HCT116 (cell line): ENCODE measurements around the gene LARP1. TPM values are rescaled to one million over a fixed set of nuclear protein-coding genes. Genes with fewer than 3 reads are reported as not detected.

Experiments used
- ATAC-seq: fragments of 200-7000 bp; cut with Tn5 transposase; 2 replicates; pipeline ENCODE4 v1.9.1; 2020; ENCODE audit warnings: mild to moderate bottlenecking, moderate library complexity
- BruUV-seq: library from RNA; stranded (reverse); fragments of 400-500 nt; replicated peaks from 2 replicates; lab custom pipeline; 2021; lab: Mats Ljungman, UMichigan
- CTCF ChIA-PET: fragments of 300-600 bp; sonication (Branson Sonifier 250); formaldehyde crosslinking; loops from one replicate; lab custom pipeline; 2021; ENCODE audit warnings: antibody characterized with exemption; lab: Charles Lee
- POLR2A ChIA-PET: fragments of 300-600, 350-600 bp; sonication (Branson Sonifier 250); formaldehyde crosslinking; loops from one replicate; lab custom pipeline; 2021; ENCODE audit warnings: antibody characterized with exemption; lab: Charles Lee
- RAD21 ChIA-PET, 2 experiments: fragments of 300-600 bp; sonication (Branson Sonifier 250); formaldehyde crosslinking; loops; one replicate each; lab custom pipeline; 2023; ENCODE audit warnings: low total read pairs in 2 of 2; ENCODE audit not compliant: uncharacterized antibody in 2 of 2, unreplicated experiment in 2 of 2, low non-redundant PET in 1 of 2; lab: Charles Lee
- DNase-seq: peaks from one replicate; pipeline ENCODE4 v3.0.0-alpha.2; 2010; ENCODE audit warnings: low read depth, low spot score
- H2AFZ ChIP-seq: fragments of 200-600 bp; shearing (Covaris generic), sonication (generic); 2 replicates; pipeline ENCODE4 v1.6.1; 2017; ENCODE audit warnings: low read depth, mixed run types, mixed read lengths, antibody characterized with exemption, low read length; ENCODE audit not compliant: poor library complexity, severe bottlenecking
- H3K27ac ChIP-seq: 2 replicates; pipeline ENCODE4 v1.5.1; 2012; ENCODE audit warnings: low read depth, low read length
- H3K27me3 ChIP-seq: fragments of 200-600 bp; sonication (generic); 2 replicates; pipeline ENCODE4 v1.6.1; 2016; ENCODE audit warnings: mixed run types, low read length, mixed read lengths; ENCODE audit not compliant: insufficient read depth
- H3K36me3 ChIP-seq, 2 experiments: fragments of 200-500 bp in 1 of 2; fragments of 200-600 bp in 1 of 2; sonication (Bioruptor generic) in 1 of 2; sonication (generic) in 1 of 2; 2 replicates each; pipeline versions ENCODE4 v1.5.1 to v1.6.1; 2014 to 2016; ENCODE audit warnings: low read length in 2 of 2, inconsistent platforms in 1 of 2, mixed read lengths in 1 of 2, mixed run types in 1 of 2; ENCODE audit not compliant: insufficient read depth in 2 of 2, control insufficient read depth in 1 of 2
- H3K4me1 ChIP-seq, 2 experiments: fragments of 200-600 bp in 1 of 2; sonication (generic) in 1 of 2; 2 replicates each; pipeline versions ENCODE4 v1.5.1 to v1.6.1; 2012 to 2017; ENCODE audit warnings: low read length in 2 of 2, inconsistent platforms in 1 of 2, mild to moderate bottlenecking in 1 of 2, mixed read lengths in 1 of 2, mixed run types in 1 of 2, moderate library complexity in 1 of 2; ENCODE audit not compliant: insufficient read depth in 2 of 2, control insufficient read depth in 1 of 2
- H3K4me2 ChIP-seq: fragments of 200-600 bp; sonication (generic); 2 replicates; pipeline ENCODE4 v1.6.1; 2017; ENCODE audit warnings: mixed run types, low read length, mixed read lengths
- H3K4me3 ChIP-seq, 2 experiments: fragments of 200-600 bp in 1 of 2; sonication (generic) in 1 of 2; replicated peaks in 1 of 2; 2 replicates each; pipeline ENCODE4 v1.5.1; 2011 to 2016; ENCODE audit warnings: low read length in 2 of 2, control low read depth in 1 of 2, low read depth in 1 of 2, mild to moderate bottlenecking in 1 of 2, mixed read lengths in 1 of 2, mixed run types in 1 of 2
- H3K79me2 ChIP-seq: fragments of 200-600 bp; sonication (generic); 2 replicates; pipeline ENCODE4 v1.6.1; 2017; ENCODE audit warnings: mild to moderate bottlenecking, mixed run types, low read length, moderate library complexity, mixed read lengths; ENCODE audit not compliant: insufficient read depth
- H3K9ac ChIP-seq: fragments of 200-600 bp; sonication (generic); 2 replicates; pipeline ENCODE4 v1.6.1; 2016; ENCODE audit warnings: low read length, mixed read lengths
- H3K9me2 ChIP-seq: fragments of 200-600 bp; sonication (generic), shearing (Covaris generic); 2 replicates; pipeline ENCODE4 v1.6.1; 2017; ENCODE audit warnings: mixed run types, mild to moderate bottlenecking, moderate library complexity; ENCODE audit not compliant: insufficient read depth
- H3K9me3 ChIP-seq, 2 experiments: fragments of 200-500 bp in 1 of 2; fragments of 200-600 bp in 1 of 2; sonication (Bioruptor generic) in 1 of 2; sonication (generic) in 1 of 2; 2 replicates each; pipeline ENCODE4 v1.6.1; 2014 to 2017; ENCODE audit warnings: low read length in 2 of 2, mixed read lengths in 2 of 2, inconsistent platforms in 1 of 2, low read depth in 1 of 2, mild to moderate bottlenecking in 1 of 2, mixed run types in 1 of 2, moderate library complexity in 1 of 2; ENCODE audit not compliant: control insufficient read depth in 1 of 2, insufficient read depth in 1 of 2
- H4K20me1 ChIP-seq: fragments of 200-600 bp; sonication (generic), shearing (Covaris generic); 2 replicates; pipeline ENCODE4 v1.6.1; 2017; ENCODE audit warnings: mixed run types, mild to moderate bottlenecking, moderate library complexity; ENCODE audit not compliant: insufficient read depth
- CEBPB ChIP-seq: IDR thresholded peaks from 2 replicates; pipeline ENCODE4 v1.6.1; 2012; ENCODE audit warnings: low read depth
- EGR1 ChIP-seq: IDR thresholded peaks from 2 replicates; pipeline ENCODE4 v1.6.1; 2012; ENCODE audit warnings: low read depth
- ELF1 ChIP-seq: IDR thresholded peaks from 2 replicates; pipeline ENCODE4 v1.6.1; 2012; ENCODE audit warnings: low read depth, borderline replicate concordance
- EZH2phosphoT487 ChIP-seq: fragments of 200-600 bp; IDR thresholded peaks from 2 replicates; pipeline ENCODE4 v1.6.1; 2018; ENCODE audit warnings: antibody characterized with exemption, borderline replicate concordance
- JUND ChIP-seq: IDR thresholded peaks from 2 replicates; pipeline ENCODE4 v1.6.1; 2012
- POLR2A ChIP-seq: IDR thresholded peaks from 2 replicates; pipeline ENCODE4 v1.7.0; 2011; ENCODE audit warnings: borderline replicate concordance; ENCODE audit not compliant: insufficient read depth, insufficient read length; ENCODE audit errors: extremely low read depth
- POLR2AphosphoS5 ChIP-seq: IDR thresholded peaks from 2 replicates; pipeline ENCODE4 v1.6.1; 2011; ENCODE audit warnings: mild to moderate bottlenecking, low read depth, low read length, moderate library complexity
- SIN3A ChIP-seq: IDR thresholded peaks from 2 replicates; pipeline ENCODE4 v1.6.1; 2012; ENCODE audit warnings: low read depth
- SRF ChIP-seq: IDR thresholded peaks from 2 replicates; pipeline ENCODE4 v1.6.1; 2012; ENCODE audit warnings: low read depth
- ZNF274 ChIP-seq: fragments of 200-500 bp; sonication (Bioruptor generic); IDR thresholded peaks from 2 replicates; pipeline ENCODE4 v1.6.1; 2014; ENCODE audit warnings: mild to moderate bottlenecking, low read depth, low read length, inconsistent platforms
- intact Hi-C: fragments of 100-400 bp; cut with micrococcal nuclease; formaldehyde crosslinking; loops from 2 replicates; pipeline ENCODE4 v1.10.0; 2022
- total RNA-seq: library from RNA; stranded (reverse); gene quantifications from one replicate; pipeline ENCODE4 v1.2.1, GENCODE V29; 2021; ENCODE audit not compliant: unreplicated experiment
- TF ChIP-seq, protein P1 (sequence below): IDR thresholded peaks from 2 replicates; pipeline ENCODE4 v1.6.1; 2012; ENCODE audit warnings: low read depth

LARP1 gene
- total RNA-seq, 1 experiment from 2014 or later = 201 TPM

DNA sequence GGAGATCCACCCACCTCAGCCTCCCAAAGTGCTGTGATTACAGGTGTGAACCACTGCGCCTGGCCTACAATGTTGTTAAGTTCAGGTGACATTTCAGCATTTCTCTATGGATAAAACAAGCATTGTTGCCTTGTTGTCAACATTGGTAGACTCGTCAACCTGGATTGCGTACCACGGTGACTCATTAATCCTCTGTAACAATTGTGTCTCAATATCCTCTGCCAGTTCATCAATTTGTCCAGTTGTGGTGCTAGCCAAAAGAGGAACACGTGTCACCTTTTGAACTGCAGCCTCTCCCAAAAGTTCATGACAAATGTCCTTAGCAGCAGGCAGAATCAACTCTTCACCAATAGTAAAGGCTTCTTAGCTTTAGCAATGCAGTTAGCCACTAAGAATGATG is 46.3 kb upstream of the LARP1 start (continued):
- no peak for TF ChIP-seq POLR2AphosphoS5

DNA sequence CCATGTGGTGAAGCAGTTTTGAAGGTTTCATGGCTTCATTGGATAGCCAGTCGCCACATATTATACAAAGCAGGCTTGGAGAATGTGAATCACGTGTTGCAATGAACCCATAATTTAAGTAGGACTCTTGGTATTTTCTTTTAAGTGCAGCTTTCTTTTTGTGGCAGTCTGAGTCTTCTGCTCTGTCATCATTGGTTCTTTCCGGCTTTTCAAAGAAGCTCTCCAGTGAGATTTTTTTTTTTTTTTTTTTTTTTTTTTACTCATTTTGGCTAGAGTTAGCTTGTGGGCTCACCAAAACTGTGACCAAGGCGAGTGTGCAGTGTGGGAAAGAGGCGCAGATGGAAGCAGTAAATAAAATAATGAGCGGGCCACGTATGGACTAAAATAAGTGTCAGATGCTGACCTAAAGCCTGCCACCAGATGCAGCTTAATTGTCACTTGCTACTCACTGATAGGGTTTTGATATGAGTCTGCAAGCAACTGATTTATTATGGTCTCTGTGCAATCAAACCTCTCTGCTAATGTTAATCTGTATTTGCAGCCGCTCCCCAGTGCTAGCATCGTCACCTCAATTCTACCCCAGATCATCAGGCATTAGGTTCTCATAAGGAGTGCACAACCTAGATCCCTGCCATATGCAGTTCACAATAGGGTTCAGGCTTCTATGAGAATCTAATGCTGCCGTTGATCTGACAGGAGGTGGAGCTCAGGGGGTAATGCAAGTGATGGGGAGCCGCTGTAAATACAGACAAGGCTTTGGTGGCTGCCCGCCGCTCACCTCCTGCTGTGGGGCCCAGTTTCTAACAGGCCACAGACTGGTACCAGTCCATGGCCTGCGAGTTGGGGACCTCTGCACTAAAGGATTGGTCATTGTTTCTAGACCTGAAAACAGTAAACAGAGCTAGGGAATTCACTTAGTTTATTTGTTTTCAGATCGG is 45.5 kb upstream of the LARP1 start:
- POLR2A ChIA-PET = no interaction called here
- H3K79me2 ChIP-seq = no peaks in the 10 kb centered on the region
- H3K9me3 ChIP-seq = no peaks in the 10 kb centered on the region
- no peaks in the 10 kb centered on the region for H3K27me3 ChIP-seq
- intact Hi-C loops = no loop called here
- no peak overlapping the region for H2AFZ ChIP-seq
- no peak for ATAC-seq
- no peak for TF ChIP-seq SRF
- TF ChIP-seq, protein P1, sequence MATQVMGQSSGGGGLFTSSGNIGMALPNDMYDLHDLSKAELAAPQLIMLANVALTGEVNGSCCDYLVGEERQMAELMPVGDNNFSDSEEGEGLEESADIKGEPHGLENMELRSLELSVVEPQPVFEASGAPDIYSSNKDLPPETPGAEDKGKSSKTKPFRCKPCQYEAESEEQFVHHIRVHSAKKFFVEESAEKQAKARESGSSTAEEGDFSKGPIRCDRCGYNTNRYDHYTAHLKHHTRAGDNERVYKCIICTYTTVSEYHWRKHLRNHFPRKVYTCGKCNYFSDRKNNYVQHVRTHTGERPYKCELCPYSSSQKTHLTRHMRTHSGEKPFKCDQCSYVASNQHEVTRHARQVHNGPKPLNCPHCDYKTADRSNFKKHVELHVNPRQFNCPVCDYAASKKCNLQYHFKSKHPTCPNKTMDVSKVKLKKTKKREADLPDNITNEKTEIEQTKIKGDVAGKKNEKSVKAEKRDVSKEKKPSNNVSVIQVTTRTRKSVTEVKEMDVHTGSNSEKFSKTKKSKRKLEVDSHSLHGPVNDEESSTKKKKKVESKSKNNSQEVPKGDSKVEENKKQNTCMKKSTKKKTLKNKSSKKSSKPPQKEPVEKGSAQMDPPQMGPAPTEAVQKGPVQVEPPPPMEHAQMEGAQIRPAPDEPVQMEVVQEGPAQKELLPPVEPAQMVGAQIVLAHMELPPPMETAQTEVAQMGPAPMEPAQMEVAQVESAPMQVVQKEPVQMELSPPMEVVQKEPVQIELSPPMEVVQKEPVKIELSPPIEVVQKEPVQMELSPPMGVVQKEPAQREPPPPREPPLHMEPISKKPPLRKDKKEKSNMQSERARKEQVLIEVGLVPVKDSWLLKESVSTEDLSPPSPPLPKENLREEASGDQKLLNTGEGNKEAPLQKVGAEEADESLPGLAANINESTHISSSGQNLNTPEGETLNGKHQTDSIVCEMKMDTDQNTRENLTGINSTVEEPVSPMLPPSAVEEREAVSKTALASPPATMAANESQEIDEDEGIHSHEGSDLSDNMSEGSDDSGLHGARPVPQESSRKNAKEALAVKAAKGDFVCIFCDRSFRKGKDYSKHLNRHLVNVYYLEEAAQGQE = no peak
- TF ChIP-seq EZH2phosphoT487 = no peak
- no peak for TF ChIP-seq EGR1
- TF ChIP-seq ZNF274 = no peak
- TF ChIP-seq JUND = no peak
- TF ChIP-seq POLR2A = no peak
- TF ChIP-seq SIN3A = no peak
- no peak for TF ChIP-seq ELF1
- TF ChIP-seq CEBPB = no peak
- TF ChIP-seq, all 23 proteins: peak for 0
- H4K20me1 ChIP-seq = no peaks in the 10 kb centered on the region
- no peak overlapping the region for H3K4me3 ChIP-seq
- H3K4me1 ChIP-seq = peaks cover 28 to 54% of the 10 kb centered on the region in 2 experiments
- BruUV-seq = no TSS peak
- no peak overlapping the region for H3K27ac ChIP-seq
- no peaks in the 10 kb centered on the region for H3K9me2 ChIP-seq
- no peak overlapping the region for H3K9ac ChIP-seq
- no peak overlapping the region for H3K4me2 ChIP-seq
- no peak for DNase-seq
- ChIA-PET CTCF (no interaction called here), RAD21 (no interaction called here)
- no peaks in the 10 kb centered on the region for H3K36me3 ChIP-seq
